Activated gamma-delta T cell treated with anti-CD3 and anti-CD28 coated beads, Interleukin-2, amount 50 U/mL, for 16 hours (primary cell): ENCODE measurements around the gene FCER2.
"Not testable (repeated sequence)": the region's sequence is repeated elsewhere in the genome, so short reads cannot be mapped to it uniquely, and the experiment has no call there.

Source experiments
- DNase-seq: peaks from one replicate; pipeline ENCODE4 v3.0.0-alpha.2; 2020; ENCODE audit warnings: low read depth

Gene FCER2

DNA sequence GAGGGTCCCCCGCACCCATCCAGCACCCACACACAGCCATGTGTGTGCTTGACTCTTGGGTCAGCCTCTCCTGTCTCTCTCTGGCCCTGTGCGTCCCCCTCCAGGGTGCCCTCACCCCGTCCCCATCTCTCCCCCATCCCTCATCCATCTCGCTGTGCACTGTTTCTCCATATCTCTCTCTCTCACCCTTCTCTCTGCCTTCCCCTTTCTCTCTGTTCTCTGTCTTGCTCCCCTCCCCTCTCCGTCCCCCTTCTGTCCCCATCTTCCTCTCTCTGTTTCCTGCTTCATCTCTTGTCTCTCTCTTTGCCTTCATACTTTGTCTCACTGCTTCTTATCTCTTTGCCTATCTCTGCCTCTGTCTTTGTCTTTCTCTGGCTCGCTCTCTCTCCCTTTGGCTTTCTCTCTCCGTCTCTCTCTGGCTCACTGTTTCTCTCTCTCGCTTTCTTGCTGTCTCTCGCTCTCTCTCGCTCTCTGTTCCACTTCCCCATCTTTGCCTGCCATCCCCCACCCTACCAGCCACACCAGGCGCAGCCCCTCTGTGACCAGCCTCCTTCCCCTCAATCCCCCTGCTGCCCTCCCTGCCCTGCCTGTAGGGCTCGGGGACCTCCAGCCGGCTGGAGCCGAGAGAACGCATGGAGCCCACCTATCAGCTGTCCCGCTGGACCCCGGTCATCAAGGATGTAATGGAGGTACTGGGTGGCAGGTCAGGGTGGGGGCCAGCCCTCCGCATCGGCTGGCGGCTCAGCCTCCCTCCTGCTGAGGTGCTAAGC lies 56.1 kb downstream of the FCER2 start:
- no peak for DNase-seq

DNA sequence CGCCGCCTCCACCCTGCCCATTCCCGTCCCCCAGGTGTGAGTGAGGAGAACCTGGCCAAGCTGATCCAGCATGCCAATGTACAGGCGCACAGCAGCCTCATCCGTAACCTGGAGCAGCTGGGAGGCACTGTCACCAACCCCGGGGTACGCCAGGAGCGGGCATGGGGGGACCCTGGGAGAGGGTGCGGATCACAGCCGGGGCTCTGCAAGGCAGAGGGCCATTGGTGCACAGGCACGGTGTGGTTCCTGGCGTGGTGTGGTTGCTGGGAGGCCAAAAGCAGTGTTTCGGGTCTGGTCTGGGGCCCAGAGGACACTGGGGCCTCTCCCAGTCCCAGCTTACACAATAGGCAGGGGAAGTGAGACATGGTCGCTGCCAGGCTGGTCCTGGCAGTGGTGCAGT lies 56.8 kb downstream of the FCER2 start:
- DNase-seq, result no peak

DNA sequence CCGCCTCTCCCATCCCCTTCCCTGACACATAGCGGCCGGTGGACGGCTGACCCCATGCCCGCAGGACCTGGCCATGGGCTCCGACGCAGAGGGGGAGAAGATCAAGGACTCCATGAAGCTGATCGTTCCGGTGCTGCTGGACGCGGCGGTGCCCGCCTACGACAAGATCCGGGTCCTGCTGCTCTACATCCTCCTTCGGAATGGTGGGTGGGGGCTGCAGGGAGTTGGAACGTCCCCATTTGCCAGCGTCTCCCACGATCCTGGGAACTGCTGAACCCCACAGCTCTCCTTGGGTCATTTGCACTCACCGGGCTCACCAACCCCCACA lies 57.4 kb downstream of the FCER2 start:
- DNase-seq, result no peak

DNA sequence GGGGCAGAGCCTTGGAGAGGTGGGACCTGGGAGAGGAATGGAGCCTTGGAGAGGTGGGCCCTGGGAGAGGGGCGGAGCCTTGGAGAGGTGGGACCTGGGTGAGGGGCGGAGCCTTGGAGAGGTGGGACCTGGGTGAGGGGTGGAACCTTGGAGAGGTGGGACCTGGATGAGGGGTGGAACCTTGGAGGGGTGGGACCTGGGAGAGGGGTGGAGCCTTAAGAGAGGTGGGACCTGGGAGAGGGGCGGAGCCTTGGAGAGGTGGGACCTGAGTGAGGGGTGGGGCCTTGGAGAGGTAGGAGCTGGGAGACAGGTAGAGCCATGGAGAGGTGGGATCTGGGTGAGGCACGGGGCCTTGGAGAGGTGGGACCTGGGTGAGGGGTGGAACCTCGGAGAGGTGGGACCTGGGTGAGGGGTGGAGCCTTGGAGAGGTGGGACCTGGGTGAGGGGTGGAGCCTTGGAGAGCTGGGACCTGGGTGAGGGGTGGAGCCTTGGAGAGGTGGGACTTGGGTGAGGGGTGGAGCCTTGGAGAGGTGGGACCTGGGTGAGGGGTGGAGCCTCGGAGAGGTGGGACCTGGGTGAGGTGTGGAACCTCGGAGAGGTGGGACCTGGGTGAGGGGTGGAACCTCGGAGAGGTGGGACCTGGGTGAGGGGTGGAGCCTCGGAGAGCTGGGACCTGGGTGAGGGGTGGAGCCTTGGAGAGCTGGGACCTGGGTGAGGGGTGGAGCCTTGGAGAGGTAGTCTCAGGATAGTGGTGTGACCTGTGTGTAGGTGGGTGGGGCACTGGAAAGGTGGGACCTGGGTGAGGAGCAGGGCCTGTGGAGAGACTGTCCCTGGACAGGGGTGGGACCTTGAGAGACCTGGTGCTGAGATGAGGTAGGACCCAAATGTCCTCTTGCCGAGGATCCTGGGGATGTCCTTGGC lies 58.0 kb downstream of the FCER2 start:
- DNase-seq, result not testable (repeated sequence)

DNA sequence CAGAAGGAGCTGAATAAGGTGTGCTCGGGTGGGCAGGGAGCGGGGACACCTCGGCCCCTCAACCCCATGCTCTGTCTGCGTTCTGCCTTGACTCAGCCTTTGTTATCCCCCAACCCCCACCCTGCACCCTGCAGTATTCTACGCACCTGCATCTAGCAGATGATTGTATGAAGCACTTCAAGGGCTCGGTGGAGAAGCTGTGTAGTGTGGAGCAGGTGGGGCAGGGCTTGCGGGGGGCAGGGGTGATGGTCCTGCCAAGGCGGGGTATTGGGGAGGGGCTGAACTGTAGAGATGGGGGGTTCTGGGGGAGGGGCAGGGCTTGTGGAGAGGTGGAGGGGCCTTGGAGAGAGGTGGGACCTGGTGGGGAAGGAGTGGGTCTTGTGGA lies 58.9 kb downstream of the FCER2 start:
- DNase-seq, result no peak

DNA sequence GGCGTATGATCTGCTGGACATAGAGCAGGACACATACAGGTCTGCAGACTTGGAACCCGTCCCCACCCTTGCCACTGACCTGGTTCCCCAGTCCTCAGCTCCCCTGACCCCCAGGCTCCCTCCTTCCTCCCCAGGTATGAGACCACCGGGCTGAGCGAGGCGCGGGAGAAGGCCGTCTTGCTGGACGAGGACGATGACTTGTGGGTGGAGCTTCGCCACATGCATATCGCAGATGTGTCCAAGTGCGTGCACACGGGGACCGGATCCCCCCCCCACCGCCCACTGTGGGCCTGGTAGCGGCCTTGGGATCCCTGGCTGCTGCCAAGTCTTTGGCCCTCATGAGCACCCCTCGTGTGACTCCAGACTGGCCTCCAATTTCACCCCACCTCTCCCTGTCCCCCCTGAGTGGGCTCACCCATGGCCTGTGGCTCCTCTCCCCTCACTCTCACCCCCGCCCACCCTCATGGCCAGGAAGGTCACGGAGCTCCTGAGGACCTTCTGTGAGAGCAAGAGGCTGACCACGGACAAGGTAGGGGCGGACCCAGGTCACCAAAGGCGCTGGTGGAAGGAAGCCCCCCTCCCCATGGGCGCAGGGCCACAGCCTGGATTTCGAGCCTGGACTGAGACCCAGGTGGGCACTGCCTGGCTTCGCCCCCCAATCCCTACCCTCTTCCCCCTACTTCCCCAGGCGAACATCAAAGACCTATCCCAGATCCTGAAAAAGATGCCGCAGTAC lies 59.5 kb downstream of the FCER2 start:
- no peak for DNase-seq

DNA sequence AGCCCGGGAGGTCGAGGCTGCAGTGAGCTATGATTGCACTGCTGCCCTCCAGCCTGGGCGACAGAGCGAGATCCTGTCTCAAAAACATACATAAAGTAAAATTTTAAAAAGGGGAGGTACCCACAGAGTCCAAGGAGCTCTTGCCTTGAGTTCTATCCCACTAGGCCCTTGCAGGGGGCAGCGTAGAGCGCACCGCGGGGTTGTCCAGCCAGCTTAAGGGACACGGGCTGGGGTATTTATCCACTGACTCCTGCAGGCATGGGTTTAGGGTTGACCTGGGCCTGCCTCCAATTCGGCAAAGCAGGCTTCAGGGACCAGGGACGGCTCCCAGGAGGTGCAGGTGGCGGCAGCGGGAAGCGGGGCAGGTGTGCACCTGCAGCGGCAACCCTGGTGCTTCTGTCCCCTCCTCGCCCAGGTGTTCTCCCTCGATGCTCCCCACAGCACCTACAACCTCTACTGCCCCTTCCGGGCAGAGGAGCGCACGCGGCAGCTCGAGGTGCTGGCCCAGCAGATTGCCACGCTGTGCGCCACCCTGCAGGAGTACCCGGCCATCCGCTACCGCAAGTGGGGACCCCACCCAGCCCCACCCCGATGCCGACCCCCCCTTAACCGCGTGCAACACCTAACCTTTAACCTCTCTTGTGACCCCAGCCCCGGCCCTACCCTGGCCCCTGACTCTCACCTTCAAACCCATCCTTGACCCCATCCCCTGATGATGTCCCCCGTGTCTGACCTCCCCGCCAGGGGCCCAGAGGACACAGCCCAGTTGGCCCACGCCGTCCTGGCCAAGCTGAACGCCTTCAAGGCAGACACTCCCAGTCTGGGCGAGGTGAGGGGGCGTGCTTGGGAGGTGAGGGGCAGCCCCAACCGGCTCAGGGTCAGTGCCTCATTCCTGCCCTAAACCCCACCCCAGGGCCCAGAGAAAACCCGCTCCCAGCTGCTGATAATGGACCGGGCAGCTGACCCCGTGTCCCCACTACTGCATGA lies 60.3 kb downstream of the FCER2 start:
- no peak for DNase-seq

DNA sequence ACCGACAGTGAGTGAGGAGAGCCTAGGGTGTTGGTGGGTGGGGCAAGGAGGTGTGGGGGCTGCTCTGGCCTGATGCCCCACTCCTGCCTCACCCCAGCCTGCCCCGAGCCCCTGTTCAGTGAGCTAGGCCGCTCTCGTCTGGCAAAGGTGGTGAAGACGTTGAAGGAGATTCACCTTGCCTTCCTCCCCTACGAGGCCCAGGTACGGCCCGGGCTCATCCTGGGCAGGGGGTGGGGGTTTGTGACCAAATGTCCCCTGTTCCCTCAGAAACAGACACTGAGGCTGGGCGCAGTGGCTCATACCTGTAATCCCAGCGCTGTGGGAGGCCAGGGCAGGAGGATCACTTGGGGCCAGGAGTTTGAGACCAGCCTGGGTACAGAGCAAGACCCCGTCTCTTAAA lies 61.1 kb downstream of the FCER2 start:
- DNase-seq, result no peak

DNA sequence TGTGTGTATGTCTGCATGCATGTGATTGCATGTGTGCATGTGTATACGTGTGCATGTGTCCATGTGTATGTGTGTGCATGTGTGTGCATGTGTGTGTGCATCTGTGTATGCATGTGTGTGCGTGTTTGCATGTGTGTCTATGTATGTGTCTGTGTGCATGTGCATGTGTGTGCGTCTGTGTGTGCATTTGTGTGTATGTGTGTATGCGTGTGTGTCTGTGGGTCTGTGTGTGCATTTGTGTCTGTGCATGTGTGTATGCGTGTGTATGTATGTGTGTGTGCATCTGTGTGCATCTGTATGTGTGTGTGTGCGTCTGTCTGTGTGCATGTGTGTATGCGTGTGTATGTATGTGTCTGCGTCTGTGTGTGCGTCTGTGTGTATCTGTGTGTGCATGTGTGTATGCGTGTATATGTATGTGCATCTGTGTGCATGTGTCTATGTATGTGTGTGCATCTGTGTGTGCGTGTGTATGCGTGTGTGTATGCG lies 62.0 kb downstream of the FCER2 start:
- no peak for DNase-seq

DNA sequence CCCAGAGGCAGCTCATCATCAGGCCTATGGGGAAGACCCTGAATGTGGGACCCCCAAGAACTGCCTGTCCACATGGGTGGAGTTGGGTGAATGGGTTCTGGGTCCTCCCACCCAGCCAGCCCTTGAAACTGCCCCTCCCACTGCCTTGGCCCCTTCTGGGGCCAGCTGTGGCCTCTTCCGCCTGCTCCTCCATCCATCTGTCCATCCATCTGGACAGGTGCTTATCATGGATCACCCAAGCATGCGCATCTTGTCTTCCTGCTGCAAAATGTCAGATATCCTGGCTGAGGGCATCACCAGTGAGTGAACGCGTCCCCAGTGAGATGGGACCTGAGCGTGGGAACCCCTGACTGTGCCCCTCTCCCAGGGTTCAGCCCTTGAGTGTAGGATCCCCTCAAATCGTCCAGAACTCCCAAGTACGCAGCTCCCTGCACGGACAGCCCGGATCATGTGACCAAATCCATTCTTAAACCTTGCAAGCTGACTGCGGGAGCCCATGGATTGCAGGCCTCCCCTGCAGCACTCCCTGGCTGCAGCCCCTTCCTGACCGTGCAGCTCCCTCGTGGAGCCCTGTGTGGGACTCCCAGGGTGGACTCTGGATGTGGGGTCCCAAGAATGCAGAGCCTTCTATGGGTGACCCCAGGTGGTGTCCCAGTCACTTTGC lies 63.0 kb downstream of the FCER2 start:
- no peak for DNase-seq
